Adrenal gland (tissue), 5 donors: ENCODE data around the gene TNNT2.

Experiments
- POLR2A ChIP-seq, 2 donors: fragments of 450-650 bp; IDR thresholded peaks; one replicate each; pipeline ENCODE4 v1.6.1; 2017; ENCODE audit warnings: antibody characterized with exemption in 2 of 2, mild to moderate bottlenecking in 2 of 2, moderate library complexity in 1 of 2
- TF ChIP-seq, protein P1 (sequence below), 6 experiments: fragments of 450-650 bp in 4 of 6; fragments of 200-600 bp in 2 of 6; sonication (generic) in 1 of 6; IDR thresholded peaks; 1 replicate in 5 of 6; 2 replicates in 1 of 6; pipeline versions ENCODE4 v1.5.1 to v1.8.0; 2016 to 2021; ENCODE audit warnings: antibody characterized with exemption in 6 of 6, mild to moderate bottlenecking in 2 of 6, moderate library complexity in 1 of 6
- donor health status: DM: no; HTN: no; CAD: no.

GRCh38 chr1:201335174-201335870, 42.2 kb downstream of the TNNT2 start:
- TF ChIP-seq, protein P1, sequence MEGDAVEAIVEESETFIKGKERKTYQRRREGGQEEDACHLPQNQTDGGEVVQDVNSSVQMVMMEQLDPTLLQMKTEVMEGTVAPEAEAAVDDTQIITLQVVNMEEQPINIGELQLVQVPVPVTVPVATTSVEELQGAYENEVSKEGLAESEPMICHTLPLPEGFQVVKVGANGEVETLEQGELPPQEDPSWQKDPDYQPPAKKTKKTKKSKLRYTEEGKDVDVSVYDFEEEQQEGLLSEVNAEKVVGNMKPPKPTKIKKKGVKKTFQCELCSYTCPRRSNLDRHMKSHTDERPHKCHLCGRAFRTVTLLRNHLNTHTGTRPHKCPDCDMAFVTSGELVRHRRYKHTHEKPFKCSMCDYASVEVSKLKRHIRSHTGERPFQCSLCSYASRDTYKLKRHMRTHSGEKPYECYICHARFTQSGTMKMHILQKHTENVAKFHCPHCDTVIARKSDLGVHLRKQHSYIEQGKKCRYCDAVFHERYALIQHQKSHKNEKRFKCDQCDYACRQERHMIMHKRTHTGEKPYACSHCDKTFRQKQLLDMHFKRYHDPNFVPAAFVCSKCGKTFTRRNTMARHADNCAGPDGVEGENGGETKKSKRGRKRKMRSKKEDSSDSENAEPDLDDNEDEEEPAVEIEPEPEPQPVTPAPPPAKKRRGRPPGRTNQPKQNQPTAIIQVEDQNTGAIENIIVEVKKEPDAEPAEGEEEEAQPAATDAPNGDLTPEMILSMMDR (IDR thresholded peaks at IDR 0.05), result no peak
- TF ChIP-seq POLR2A (IDR thresholded peaks at IDR 0.05), result no peak
